ENCODE measurements around the gene FARSB. TPM values are rescaled to one million over a fixed set of nuclear protein-coding genes. Genes with fewer than 3 reads are reported as not detected.
"Not testable (repeated sequence)": the region's sequence is repeated elsewhere in the genome, so short reads cannot be mapped to it uniquely, and the experiment has no call there.

Gene FARSB
- total RNA-seq, 1 experiment from 2014 or later: 31.0 TPM

- TF ChIP-seq AFF4 (CRISPR knock-in tag; IDR thresholded peaks at IDR 0.05; ENCODE audit: borderline replicate concordance): no peak
- TF ChIP-seq KAT7 (CRISPR knock-in tag; IDR thresholded peaks at IDR 0.05; ENCODE audit: borderline replicate concordance): no peak
- TF ChIP-seq, protein P1, sequence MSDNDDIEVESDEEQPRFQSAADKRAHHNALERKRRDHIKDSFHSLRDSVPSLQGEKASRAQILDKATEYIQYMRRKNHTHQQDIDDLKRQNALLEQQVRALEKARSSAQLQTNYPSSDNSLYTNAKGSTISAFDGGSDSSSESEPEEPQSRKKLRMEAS (CRISPR knock-in tag; IDR thresholded peaks at IDR 0.05): no peak
- no peak for TF ChIP-seq JUN (CRISPR knock-in tag; IDR thresholded peaks at IDR 0.05)
- TF ChIP-seq, protein P2, sequence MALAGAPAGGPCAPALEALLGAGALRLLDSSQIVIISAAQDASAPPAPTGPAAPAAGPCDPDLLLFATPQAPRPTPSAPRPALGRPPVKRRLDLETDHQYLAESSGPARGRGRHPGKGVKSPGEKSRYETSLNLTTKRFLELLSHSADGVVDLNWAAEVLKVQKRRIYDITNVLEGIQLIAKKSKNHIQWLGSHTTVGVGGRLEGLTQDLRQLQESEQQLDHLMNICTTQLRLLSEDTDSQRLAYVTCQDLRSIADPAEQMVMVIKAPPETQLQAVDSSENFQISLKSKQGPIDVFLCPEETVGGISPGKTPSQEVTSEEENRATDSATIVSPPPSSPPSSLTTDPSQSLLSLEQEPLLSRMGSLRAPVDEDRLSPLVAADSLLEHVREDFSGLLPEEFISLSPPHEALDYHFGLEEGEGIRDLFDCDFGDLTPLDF (CRISPR knock-in tag; IDR thresholded peaks at IDR 0.05): no peak
- no peak for TF ChIP-seq ZNF671 (CRISPR knock-in tag; IDR thresholded peaks at IDR 0.05)
Observed at GRCh38 chr2:222698276-222698675, 42.4 kb upstream of the FARSB start (continued).

- Mint-ChIP-seq H3K27ac (no peak overlapping the region), H3K4me3 (no peak overlapping the region), H3K36me3 (peaks cover 8% of the 10 kb centered on the region), H3K4me1 (0 out of 2 replicates have a peak, but pooled peaks cover 9% of the 10 kb centered on the region), H3K9me3 (peaks cover 11% of the 10 kb centered on the region), H3K27me3 (ENCODE audit: low read depth) (no peaks in the 10 kb centered on the region; the same call in 1 of the 2 replicates)
- no peak for TF ChIP-seq NFE2L1 (CRISPR knock-in tag; IDR thresholded peaks at IDR 0.05)
- peak; percentile 50; the same call in 1 of the 2 replicates for TF ChIP-seq GTF2I (CRISPR knock-in tag; conservative IDR thresholded peaks at IDR 0.05)
- ATAC-seq (peak; percentile 55), DNase-seq (ENCODE audit: low spot score) (no peak)
- ChIA-PET CTCF (interaction anchor here (0.7 to 2.7 kb wide), 4 partner anchors 171 to 442 kb away, joined by 3 to 15 read pairs (median 5); no protein-coding TSS in a partner anchor), POLR2A (no interaction called here)
Observed at GRCh38 chr2:222693837-222694236, 37.9 kb upstream of the FARSB start.

- DNase-seq (ENCODE audit: low spot score); ATAC-seq; H3K27ac Mint-ChIP-seq; H3K4me1 Mint-ChIP-seq; POLR2A ChIA-PET; H3K4me3 Mint-ChIP-seq; H3K36me3 Mint-ChIP-seq; H3K27me3 Mint-ChIP-seq (ENCODE audit: low read depth): not testable (repeated sequence)
- CTCF ChIA-PET: interaction anchor here (0.7 to 2.7 kb wide), 3 partner anchors 246 to 442 kb away, joined by 3 to 15 read pairs (median 7); no protein-coding TSS in a partner anchor
- peaks cover 11% of the 10 kb centered on the region for H3K9me3 Mint-ChIP-seq
Observed at GRCh38 chr2:222693413-222693812, 37.5 kb upstream of the FARSB start.

DNA sequence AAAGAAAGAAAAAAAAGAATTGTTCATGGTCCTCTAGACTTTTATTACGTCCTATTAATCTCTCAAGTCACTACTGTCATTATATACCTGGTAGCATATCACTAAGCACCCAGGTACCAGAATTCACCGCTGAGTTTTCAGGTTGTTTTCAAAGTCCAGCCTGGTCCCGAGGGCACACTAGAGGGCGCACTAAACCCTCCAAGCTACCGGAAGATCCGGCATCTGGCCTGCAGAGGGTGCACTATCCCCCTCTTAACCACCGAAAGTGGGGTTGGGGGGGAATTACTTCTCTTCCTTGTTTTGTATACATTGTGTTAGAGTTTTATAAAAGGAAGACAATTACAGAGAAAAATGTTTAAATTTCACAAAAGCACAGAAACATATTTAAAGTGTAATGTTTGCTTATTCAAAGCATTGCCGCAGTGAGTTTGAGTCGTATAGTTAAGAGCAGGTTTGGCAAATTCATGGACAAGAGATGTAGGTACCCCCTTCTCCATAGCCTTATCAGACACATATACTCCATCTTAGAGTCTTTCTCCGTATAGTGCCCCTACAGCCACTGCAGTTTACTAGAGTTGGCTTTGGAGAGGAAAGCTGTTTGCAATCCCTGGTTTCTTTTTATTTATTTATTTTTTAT lies 34.8 kb upstream of the FARSB start:
- Mint-ChIP-seq H3K36me3 (peaks cover 8% of the 10 kb centered on the region), H3K27me3 (ENCODE audit: low read depth) (no peaks in the 10 kb centered on the region; the same call in 1 of the 2 replicates), H3K27ac (no peak overlapping the region), H3K4me1 (0 out of 2 replicates have a peak, but pooled peaks cover 6% of the 10 kb centered on the region), H3K9me3 (peaks cover 11% of the 10 kb centered on the region), H3K4me3 (no peak overlapping the region)
- ATAC-seq (peak; percentile 96), DNase-seq (ENCODE audit: low spot score) (peak; percentile 83)
- ChIA-PET CTCF (interaction anchor here (0.6 to 2.3 kb wide), 31 partner anchors 9 to 348 kb away, joined by 3 to 20 read pairs (median 4); partner anchors contain the start of gene MOGAT1), POLR2A (interaction anchor here (0.6 to 0.7 kb wide), 2 partner anchors 8 to 182 kb away, joined by 3 to 4 read pairs; no protein-coding TSS in a partner anchor)
- TF ChIP-seq SOX15 (CRISPR knock-in tag; IDR thresholded peaks at IDR 0.05): no peak
- TF ChIP-seq FOXJ3 (CRISPR knock-in tag; IDR thresholded peaks at IDR 0.05; ENCODE audit: borderline replicate concordance): no peak
- TF ChIP-seq PRDM15 (CRISPR knock-in tag; IDR thresholded peaks at IDR 0.05): no peak
- no peak for TF ChIP-seq GRHL2 (CRISPR knock-in tag; IDR thresholded peaks at IDR 0.05; ENCODE audit: insufficient replicate concordance, severe bottlenecking)
- no peak for TF ChIP-seq ATF1 (CRISPR knock-in tag; IDR thresholded peaks at IDR 0.05)
- TF ChIP-seq, protein P3, sequence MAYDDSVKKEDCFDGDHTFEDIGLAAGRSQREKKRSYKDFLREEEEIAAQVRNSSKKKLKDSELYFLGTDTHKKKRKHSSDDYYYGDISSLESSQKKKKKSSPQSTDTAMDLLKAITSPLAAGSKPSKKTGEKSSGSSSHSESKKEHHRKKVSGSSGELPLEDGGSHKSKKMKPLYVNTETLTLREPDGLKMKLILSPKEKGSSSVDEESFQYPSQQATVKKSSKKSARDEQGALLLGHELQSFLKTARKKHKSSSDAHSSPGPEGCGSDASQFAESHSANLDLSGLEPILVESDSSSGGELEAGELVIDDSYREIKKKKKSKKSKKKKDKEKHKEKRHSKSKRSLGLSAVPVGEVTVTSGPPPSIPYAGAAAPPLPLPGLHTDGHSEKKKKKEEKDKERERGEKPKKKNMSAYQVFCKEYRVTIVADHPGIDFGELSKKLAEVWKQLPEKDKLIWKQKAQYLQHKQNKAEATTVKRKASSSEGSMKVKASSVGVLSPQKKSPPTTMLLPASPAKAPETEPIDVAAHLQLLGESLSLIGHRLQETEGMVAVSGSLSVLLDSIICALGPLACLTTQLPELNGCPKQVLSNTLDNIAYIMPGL (CRISPR knock-in tag; IDR thresholded peaks at IDR 0.05): 0 out of 2 replicates have a peak, but pooled peaks have one; percentile 30
- TF ChIP-seq, protein P4, sequence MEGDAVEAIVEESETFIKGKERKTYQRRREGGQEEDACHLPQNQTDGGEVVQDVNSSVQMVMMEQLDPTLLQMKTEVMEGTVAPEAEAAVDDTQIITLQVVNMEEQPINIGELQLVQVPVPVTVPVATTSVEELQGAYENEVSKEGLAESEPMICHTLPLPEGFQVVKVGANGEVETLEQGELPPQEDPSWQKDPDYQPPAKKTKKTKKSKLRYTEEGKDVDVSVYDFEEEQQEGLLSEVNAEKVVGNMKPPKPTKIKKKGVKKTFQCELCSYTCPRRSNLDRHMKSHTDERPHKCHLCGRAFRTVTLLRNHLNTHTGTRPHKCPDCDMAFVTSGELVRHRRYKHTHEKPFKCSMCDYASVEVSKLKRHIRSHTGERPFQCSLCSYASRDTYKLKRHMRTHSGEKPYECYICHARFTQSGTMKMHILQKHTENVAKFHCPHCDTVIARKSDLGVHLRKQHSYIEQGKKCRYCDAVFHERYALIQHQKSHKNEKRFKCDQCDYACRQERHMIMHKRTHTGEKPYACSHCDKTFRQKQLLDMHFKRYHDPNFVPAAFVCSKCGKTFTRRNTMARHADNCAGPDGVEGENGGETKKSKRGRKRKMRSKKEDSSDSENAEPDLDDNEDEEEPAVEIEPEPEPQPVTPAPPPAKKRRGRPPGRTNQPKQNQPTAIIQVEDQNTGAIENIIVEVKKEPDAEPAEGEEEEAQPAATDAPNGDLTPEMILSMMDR (IDR thresholded peaks at IDR 0.05): peak; percentile 88
- TF ChIP-seq NR2C2 (CRISPR knock-in tag; IDR thresholded peaks at IDR 0.05): no peak
- TF ChIP-seq ETV6 (CRISPR knock-in tag; IDR thresholded peaks at IDR 0.05): no peak
